Stimulated activated CD4-positive, alpha-beta T cell treated with anti-CD3 and anti-CD28 coated beads, Interleukin-4, amount 100 ng/mL, for 1 hour (primary cell): Measurements from ENCODE around the gene NR2F2.

Source experiments
- DNase-seq: peaks from one replicate; pipeline ENCODE4 v3.0.0-alpha.2; 2020

Gene NR2F2

DNA sequence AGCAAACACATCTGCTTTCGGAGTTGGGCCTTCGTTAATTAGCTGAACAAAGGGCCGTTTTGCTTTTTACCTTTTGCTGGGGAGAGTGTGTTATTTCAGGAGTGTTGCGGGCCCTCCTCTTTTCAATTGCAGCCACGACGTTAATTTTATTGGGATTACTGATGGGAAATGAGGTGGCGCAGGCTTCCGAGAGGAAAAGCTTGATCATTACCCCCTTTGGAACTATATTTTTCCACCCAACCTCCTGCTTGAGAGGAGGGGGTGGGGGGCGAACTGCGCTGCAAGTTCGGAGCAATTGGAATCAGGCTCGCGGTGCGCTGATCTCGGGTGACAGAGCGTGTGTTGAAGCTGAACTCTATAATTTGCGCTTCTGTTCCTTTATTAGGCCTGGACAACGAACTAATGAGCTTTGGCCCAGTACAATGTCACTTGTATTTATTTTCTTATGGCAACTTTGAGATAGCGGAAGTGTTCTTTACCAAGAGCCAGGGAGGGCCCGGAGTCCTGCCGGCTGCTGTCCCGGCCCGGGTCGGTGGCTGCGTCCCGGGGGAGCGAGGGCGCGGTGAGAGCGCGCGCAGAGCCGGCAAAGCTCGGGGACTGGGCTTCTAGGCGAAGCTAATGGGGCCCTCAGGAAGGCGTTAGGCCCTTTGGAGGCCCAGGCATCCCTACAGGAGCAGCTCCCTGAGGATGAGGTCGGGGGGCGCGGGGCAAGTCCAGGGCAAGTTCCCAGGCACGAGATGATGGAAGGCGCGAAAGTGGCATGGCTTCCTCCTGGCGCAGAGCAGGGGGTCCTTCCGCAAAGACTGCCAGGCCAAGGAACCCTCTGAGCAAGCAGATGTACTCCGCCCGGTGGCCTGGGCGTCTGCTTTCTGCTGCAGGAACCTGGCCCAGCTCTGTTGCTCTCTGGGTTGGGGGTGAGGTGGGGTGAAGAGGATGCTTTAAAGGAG is 12.9 kb downstream of the NR2F2 start:
- no peak for DNase-seq

DNA sequence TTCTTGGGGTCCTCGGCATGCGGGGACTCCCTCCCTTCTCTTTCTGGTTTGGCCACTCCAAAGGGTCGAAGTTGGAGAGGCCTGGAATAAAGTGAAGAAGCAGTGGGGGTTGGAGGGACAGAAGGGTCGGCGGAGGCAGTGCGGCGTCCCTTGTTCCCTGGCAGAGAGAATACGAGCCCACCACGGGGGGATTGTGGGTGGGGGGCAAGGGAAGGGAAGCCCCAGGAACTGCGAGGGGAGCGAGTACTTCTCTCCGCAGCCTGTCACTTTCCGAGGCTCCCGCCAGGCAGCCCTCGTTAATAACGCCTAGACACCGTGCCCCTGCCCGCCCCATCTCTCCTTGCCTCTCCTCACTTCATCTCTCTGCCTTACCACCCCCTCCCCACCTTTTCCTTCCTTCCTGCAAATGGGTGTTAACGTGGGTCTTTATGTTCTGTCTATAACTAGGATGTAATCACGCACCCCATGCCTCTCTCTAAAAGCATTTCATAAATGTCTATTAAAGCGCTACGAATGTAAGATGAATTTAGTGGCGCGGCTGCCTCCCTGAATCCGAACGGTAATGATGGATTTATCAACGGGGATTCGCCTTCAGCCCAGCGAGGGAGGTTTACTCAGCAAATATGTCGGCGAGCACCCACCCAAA is 13.7 kb downstream of the NR2F2 start:
- no peak for DNase-seq

DNA sequence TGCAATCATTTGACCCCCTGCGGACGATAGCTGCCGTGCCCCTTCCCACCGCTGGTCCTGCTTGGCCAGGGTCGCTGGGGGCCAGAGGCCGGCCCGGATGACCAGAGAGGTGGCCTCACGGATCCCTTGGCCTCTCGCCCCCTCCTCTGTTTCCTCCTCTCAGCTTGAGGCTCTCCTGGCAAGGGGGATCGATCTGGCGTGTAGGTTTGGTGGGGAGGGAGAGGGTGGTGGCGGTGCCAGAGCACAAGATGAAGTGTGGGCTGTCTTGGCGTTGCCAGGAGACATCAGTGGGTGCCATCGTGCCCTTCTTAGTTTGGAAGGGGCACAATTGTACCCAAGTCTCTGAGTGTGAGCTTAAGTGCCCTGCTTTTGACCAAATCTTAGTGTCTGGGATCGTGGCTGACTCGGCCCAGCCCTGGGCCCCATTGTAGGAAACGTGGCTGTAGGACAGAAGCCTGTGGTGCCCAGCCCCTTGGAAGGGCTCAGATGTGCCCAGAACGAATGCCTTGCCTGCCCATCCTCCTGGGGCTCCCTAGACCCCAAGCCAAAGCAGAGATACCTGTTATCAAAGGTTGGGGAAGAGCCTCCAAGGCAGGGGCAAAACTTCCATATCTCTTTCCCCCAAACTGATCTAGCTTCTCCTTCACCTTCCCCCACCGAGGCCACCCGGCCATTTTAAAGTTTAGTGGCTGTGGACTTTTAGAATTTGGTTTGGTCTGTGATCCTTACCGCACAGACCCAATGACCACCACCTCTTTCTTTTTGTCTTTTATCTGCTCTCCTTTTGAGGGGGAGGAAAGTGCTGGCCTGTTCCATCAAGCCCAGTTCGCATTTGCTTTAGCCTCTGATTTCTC is 14.4 kb downstream of the NR2F2 start:
- no peak for DNase-seq

DNA sequence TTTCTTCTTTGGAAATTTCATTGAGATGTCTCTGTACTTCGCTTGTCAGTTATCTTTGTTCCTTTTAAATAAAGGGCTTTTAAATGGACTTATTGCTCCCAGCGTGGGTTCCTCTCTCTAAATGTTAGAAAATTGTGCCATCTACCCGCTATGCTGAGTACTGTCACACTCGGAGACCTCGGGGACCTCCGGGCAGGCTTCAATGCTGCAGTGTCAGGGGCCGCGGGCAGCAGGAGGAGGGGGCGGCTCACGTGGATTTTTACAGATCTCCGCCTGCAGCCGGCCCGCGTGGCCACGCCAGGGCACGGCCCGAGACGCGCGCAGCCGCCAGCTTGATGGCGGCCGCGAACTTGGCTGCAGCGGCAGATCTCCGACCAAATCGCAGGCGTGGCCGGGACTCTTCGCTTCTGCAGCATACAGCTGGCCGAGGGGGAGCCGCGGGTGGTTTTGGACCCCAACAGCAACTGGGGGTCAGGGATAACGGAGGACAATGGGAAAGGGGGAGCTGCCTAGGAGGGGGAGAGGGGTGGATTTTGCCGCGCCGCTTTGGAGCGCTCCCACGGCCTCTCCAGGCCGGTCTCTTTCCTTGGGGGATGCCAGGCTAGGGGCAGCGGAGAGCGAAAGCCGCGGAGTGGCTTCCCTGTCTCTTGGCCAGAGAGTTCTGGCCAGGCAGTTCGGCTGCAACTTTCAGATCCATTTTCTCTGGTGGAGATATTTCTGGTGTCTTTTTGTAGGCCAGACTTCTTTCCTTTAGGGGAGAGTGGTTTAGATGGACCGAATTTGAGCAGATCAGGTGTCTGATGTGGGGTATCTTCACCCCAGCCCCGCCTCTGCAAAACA is 15.3 kb downstream of the NR2F2 start:
- DNase-seq: no peak

DNA sequence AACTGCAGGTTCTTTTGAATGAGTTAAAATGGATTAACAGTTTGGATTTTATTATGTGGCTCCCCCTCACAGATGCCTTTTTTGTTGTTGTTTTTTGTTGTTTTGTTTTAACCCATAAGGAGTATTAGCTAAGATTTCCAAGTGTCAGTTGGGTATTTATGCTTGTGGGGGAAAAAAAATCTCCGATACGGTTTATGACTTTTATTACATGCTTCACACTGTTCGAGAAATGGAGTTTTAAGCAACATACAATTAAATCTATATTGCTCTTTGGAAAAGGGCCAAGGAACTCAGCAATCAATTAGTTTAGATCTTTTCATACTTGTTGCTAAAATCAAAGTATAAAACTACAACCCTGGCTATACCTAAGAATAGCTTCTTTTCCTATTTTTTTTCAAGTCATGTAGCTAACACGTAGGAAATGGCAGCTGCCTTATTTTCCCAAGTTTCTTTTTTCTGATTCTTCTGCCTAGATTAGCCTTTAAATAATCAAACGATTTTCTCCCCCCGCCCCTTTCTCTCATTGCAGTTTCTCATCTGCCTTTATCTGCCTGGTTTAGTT is 16.0 kb downstream of the NR2F2 start:
- no peak for DNase-seq

DNA sequence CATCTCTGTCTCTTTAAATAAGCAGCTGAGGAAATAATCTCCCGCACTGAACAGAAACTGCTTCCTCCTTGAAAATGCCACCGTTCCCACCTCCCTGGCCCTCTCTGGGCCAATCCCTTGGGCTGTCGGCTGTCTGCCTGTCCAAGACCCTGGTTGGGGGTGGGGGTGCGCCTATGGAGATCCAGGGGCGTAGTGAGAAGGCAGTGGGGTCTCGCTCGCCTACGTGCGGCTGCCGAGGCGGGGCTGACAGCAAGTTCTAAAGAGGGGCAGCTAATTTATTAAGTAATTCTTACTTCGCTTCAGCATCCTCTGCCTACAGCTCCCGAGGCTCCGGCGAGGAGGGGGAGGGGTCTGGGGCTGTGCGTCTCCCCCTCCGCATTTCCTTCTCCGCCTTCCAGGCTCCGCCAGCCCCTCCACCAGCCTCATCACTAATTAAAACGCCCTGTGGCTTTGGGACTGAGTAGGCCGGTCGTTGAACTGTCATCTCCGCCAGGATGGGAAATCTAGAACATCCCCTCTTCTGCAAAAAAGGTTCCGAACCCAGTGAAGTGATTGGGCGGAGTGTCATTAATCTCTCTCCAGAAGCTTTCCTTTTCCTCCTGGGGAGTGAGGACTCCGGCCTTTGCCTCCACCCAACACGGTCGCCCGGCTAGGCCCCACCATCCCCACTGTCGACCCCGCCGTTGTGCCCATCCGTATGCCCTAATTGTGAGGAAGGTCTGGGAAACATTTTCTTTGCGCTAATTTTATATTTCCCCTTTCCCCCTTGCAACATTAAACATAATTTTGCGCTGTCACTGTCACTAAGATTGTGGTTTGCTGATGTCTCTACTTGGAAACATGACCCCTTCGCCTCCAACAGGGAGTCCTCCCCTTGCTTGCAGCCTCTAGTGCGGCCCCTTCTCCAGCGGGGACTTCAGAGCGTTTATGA is 16.9 kb downstream of the NR2F2 start:
- DNase-seq: no peak

DNA sequence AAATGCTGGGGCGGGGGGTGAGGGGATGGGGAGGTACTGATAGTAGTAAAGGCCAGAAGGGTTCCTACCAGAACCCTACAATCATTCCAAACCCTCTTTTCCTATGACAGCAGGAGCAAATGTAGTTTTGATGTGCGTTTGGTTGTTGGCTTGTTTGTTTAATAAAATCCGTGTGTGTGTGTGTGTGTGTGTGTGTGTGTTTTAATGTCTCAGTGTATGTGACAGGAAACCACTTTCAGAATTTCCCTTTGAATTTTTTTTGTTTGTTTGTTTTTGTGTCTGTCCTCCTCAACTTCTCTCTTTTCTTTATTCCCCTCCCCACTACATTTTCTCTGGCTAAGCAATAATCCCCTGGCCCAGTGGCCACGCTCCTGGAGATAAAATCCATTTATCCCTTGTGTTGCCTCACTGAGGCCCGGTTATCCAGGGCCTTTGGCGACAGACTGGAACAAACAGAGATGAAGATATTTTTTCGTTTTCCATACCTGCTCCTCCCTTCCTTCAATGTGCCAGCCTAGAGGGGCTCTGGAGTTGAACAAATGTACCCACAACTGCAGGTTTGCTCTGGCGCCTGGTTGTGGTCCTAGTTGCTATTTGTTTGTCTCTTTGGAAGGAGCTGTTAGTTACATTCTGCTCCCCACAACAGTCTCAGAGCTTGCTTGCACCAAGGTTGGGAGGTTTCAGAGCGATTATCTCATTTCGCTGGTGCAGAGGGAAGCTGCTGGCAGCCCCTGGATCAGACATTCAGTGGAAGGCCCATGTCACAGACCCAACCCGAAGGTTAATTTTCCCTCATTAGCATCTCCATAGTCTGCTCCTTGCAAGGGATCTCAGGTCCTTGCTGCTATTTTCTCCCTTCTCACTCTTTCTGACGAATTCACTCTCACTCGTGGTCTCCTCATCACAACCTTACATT is 17.9 kb downstream of the NR2F2 start:
- DNase-seq: no peak

DNA sequence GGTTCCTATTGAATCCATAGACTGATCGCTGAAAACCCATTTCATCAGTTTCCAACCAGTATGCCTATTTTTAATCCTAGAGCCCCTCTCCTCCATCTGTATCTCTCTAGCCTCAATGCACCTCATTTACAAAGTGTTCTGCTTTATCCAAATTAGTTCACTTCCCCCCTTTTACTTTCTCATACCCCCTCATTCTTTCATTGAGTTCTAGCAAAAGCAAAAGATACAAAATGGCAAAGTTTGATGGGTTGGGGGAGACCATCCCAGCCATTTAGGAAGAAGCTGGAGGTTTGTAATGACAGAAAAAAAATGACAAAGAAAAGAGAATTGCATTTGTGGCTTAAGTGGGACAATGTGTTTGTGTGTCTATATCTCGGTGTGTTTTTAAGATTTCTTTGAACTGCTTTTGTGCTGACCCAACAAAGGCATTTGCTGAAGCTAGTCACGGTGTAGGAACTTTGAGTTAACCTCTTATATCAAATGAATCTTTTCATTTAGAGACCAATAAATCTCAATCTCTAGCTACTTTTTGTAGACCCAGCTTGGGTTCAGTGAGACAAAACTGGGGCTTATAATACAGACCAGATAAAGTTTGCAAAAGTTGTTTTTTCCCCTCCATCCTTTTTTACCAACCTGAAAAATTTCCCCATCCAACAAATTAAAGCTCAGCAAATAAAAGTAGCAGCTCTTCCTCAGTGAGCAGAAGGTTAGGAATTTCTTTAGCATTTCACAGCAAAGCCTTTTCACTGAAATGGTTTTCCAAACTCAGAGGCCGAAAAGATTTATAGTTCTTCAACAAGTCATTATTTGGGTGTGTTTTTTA is 18.7 kb downstream of the NR2F2 start:
- no peak for DNase-seq

DNA sequence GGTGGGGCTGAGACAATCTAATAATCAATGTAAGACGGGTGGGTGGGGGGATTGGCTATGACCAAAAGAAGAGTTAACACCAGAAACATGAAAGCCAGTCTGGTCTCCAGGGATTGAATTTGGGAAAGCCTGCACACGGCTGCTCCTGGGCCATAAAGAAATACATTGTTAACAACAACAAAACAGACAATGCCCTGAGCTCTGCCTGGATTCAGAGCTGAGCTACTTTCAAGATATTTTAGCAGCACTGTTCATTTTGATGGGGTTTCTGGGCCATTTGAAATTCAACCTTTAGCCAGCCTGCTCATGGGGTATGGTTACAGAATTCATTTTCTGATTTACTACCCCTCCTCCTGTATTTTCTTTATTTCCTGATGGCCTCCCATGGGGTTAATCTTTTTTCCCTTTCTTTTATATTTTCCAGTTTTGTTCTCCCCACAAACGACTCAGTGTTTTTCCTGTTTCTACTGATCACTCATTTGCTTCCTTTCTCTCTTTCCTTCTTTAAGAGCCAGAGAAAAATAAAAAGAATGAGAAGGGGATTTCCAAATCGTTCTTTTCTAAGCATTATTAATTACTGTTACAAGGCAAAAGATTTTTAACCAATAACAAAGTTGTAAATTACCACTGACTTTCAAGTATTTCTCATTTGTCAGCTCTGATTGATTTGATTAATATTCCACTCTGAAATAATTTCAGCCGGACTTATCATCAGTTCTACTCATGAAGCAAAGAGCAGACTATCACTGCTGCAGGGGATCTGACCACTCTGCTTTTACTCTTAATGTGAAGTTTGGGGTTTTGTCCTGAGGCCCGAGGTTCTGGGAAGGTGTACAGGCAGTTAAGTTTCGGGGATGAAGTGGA is 19.6 kb downstream of the NR2F2 start:
- DNase-seq: no peak

DNA sequence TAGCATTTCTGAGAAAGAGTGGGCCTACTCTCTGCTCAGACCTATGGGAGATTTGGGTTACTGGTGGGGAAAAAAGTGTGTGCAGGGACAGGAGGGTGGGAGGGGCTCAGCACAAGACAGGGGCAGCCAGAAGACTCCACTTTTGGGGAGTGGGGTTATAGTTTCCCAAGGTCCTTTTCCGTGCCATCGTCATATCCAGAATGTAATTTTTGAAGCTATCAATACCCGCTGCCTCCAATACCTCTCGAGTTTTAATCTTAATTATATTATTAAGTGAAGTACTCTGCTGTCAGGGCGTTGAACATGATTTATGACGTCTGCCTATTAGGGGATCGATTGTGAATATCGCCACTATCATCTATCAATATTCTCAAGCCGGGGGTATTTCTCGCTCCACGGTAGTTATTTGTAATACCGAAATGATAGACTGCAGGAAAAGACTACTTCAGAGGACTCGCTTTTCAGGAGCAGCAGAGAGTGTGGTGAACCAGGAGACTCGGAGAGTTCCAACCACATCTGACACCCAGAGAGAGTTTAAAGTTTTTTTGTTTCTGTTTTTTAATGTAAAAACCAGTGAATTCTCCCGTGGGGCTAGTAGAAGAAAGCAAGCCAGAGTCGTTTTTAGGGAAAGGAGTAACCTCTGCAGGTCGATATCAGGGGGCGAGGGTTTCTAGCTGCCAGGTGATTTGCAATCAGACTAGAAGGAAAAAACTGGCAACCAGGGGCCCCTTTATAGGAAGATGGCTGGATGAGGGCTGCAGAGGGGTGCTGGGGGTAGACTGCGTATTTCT is 20.6 kb downstream of the NR2F2 start:
- no peak for DNase-seq

DNA sequence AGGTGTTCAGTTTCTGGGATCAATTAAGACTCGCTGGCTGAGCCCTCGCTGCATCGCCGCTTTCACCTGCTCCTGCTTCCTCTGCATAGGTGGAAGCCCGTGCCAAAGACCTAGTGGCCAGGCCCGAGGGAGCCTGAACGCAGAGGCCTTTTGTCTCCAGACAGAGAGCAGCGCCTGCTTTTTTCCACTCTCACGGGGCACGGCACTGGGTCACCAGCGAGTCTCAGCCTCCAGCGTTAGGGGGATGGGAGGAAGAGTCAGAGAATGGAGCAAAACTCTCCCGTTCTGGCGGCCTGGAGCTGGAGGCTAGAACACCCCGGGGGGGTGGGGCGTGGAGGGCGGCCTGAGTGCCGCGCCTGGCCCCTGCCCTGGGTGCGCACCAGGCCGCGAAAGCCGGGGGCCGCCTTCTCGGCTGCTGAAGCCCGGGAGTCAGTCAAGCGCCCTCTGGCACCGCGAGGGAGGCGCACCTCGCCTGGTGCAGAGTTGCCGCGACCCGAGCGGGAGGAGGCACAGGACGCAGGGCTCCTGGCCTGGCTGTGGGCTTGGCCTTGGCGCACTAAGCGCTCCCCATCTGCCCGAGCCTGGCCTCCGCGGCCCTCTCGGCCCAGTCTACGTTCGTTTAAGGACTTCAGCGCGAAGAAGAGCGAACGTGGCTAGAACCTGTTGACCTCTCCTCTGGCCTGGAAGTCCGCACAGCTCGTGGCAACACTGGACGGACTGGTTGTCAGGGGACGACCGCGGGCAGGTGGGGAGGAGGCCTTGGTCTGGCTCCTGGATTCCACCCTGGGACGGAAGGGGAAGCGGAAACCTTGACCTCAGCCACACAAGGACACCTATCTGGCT is 21.5 kb downstream of the NR2F2 start:
- no peak for DNase-seq

DNA sequence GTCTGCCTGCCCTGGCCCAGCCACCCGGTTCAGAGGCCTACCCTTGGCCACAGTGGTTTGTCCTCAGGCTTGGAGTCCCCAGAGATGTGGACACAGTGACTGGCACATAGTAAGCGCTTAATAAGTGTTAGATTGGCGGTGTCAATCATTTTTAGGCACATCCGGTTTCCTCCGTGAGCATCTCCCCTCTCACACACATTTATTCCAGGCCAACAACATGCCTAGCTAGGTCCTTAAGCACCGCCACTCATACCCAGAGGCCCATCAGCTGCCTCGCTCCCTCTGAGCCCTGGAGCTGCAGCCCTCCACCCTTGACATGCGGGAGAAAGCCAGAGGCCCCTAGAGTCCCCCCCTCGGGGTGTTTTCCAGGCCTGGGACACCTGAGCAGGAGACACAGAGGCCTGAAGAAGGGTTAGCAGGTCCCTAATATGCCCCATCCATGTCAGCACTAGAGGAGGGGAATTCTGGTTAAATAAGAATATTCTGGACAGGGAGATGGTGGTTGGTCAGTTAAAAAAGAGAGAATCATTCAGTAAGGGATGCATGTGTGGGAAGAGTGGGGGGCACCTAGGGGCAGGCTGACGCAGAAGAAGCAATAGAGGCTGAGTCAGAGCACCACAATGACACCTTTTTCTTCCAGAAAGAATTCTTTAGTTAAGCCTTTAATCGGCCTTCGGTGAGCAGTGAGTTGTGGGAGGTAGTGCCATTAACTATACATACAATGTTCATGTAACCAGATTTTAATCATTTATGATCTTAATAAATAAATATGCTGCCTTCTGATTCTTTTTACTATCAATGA is 22.3 kb downstream of the NR2F2 start:
- no peak for DNase-seq

DNA sequence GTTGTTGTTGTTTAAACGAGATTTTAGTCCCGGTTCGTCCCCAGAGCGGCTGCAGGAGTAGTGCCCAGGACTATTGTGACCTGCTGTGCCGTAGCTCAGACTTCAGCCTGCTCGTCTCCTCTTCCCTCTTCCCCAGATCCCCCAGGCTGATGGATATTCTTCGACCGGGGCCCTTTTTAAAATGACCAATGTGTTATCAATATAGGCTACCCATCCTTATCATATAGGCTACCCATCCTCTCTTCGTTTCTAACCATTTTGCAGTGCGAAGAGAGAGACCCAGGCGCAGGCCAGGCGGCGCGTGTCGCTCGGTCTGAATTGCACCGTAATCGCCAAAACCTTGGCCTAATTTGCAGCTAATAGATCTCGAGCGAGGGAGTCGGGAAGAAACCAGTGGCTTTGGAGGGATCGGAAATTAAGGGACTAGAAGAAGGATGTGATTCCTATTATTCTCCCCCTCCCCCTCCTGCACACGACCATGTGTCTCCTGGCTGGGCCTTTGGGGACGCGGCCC is 23.0 kb downstream of the NR2F2 start:
- no peak for DNase-seq

DNA sequence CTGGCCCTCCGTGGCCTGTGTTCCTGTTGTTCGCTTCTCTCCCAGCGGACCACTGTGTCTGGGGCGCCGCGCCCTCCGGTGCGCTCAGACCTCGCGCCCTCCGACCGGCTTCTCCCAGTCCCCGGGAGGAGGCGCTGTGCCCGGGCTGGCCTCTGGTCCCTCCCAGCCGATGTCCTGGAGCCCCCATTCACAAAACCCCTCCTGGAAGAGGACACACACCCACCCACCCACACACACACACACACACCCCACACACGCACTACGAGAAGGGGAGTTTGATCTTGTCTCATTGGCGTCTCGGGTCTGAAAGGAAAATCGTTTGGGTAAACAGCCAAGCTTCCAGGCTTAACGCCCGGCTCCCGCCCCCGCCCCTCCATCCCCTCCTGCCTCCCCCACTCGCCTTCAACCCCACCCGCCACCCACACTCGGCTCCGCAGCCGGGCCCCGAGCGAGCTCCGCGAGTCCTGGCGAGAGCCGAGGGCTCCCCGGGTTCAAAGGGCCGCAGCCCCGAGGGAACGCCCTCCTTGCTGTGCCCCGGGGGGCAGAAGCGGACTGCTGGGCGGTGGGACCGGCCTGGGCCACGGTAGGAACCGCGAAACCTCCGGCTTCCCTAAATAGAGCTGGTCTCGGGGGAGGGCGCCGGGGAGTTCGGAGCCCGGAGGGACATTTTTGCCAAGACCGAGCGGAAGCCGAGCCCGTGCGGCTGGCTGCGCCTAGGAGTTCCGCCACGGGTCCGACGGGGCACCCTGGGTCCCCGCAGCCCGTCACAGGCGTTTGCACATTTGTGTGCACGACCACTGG is 23.6 kb downstream of the NR2F2 start:
- no peak for DNase-seq
